ENCODE data around the gene PIP4K2C.
"Not testable (repeated sequence)": the region's sequence is repeated elsewhere in the genome, so short reads cannot be mapped to it uniquely, and the experiment has no call there.

The PIP4K2C gene

GRCh38 chr12:57640175-57641042 is 49.4 kb downstream of the PIP4K2C start:
- no peaks in the 10 kb centered on the region for H3K36me3 ChIP-seq (ENCODE audit: control insufficient read depth, insufficient read depth, low read length)
- DNase-seq (ENCODE audit: low read depth, low spot score) = no peak
- H3K9me3 ChIP-seq (ENCODE audit: control insufficient read depth, insufficient read depth, low read length) = no peaks in the 10 kb centered on the region
- no peak overlapping the region for H3K27ac ChIP-seq (ENCODE audit: low read length)
- no peak overlapping the region for H3K4me3 ChIP-seq (ENCODE audit: low read length)
- no peaks in the 10 kb centered on the region for H3K27me3 ChIP-seq (ENCODE audit: control insufficient read depth, insufficient read depth, low read length)
- no peaks in the 10 kb centered on the region; the same call in 1 of the 2 replicates for H3K4me1 ChIP-seq (ENCODE audit: control insufficient read depth, insufficient read depth, low read length)
- no CpG with 5 or more reads among the region's 7 CpGs for WGBS (ENCODE audit: insufficient coverage, insufficient read length)

GRCh38 chr12:57641699-57642442 is 50.9 kb downstream of the PIP4K2C start:
- Histone ChIP-seq H3K27ac (ENCODE audit: low read length) (no peak overlapping the region), H3K36me3 (ENCODE audit: control insufficient read depth, insufficient read depth, low read length) (no peaks in the 10 kb centered on the region), H3K4me1 (ENCODE audit: control insufficient read depth, insufficient read depth, low read length) (no peaks in the 10 kb centered on the region; the same call in 1 of the 2 replicates), H3K27me3 (ENCODE audit: control insufficient read depth, insufficient read depth, low read length) (no peaks in the 10 kb centered on the region), H3K9me3 (ENCODE audit: control insufficient read depth, insufficient read depth, low read length) (no peaks in the 10 kb centered on the region), H3K4me3 (ENCODE audit: low read length) (no peak overlapping the region)
- DNase-seq (ENCODE audit: low read depth, low spot score) = no peak
- no CpG with 5 or more reads among the region's 5 CpGs for WGBS (ENCODE audit: insufficient coverage, insufficient read length)

- not testable (repeated sequence) for H3K27me3 ChIP-seq (ENCODE audit: control insufficient read depth, insufficient read depth, low read length); H3K4me1 ChIP-seq (ENCODE audit: control insufficient read depth, insufficient read depth, low read length); DNase-seq (ENCODE audit: low read depth, low spot score); H3K36me3 ChIP-seq (ENCODE audit: control insufficient read depth, insufficient read depth, low read length); H3K4me3 ChIP-seq (ENCODE audit: low read length); H3K9me3 ChIP-seq (ENCODE audit: control insufficient read depth, insufficient read depth, low read length); H3K27ac ChIP-seq (ENCODE audit: low read length)
- no CpG with 5 or more reads among the region's 13 CpGs for WGBS (ENCODE audit: insufficient coverage, insufficient read length)
These were observed 55.1 kb downstream of the PIP4K2C start for GRCh38 chr12:57645990-57646658.

GRCh38 chr12:57646659-57647049 is 55.7 kb downstream of the PIP4K2C start:
- no CpG with 5 or more reads among the region's 15 CpGs for WGBS (ENCODE audit: insufficient coverage, insufficient read length)
- not testable (repeated sequence) for DNase-seq (ENCODE audit: low read depth, low spot score); H3K27ac ChIP-seq (ENCODE audit: low read length); H3K36me3 ChIP-seq (ENCODE audit: control insufficient read depth, insufficient read depth, low read length); H3K4me1 ChIP-seq (ENCODE audit: control insufficient read depth, insufficient read depth, low read length); H3K9me3 ChIP-seq (ENCODE audit: control insufficient read depth, insufficient read depth, low read length); H3K27me3 ChIP-seq (ENCODE audit: control insufficient read depth, insufficient read depth, low read length); H3K4me3 ChIP-seq (ENCODE audit: low read length)

Measured in iPS DF 6.9 (cell line).